ENCODE data around the gene DAAM2. TPM values are rescaled to one million over a fixed set of nuclear protein-coding genes. Genes with fewer than 3 reads are reported as not detected.

The DAAM2 gene
- total RNA-seq, 1 experiment from 2014 or later, result 4.8 TPM

DNA sequence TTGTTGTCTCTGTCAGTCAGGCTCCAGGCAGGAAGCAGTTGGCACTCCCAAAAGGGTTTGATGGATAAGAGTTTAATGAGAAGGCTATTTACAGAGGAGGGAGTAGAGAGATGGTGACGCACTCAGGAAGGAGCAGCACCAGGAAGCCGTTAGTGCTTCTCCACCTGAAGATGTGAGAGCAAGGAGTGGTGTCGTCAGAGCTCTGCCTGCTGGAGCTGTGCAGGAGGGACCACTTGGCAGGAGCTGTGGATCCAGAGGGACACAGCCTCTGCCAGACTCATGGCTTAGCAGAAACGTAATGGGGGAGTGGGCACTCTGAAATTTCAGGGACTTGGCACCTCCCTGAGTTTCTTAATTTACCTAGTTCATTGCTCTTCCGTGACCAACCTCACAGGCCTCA is 16.8 kb downstream of the DAAM2 start:
- intact Hi-C loops (cut with micrococcal nuclease; ENCODE audit: unreplicated experiment), result no loop called here
- Histone ChIP-seq H3K4me3 (ENCODE audit: low read depth, low read length, poor library complexity, severe bottlenecking) (no peak overlapping the region), H3K27me3 (replicated peaks; ENCODE audit: insufficient read depth, low read depth, low read length, poor library complexity) (no peaks in the 10 kb centered on the region), H3K27ac (ENCODE audit: low read depth, low read length, poor library complexity, severe bottlenecking) (no peak overlapping the region), H3K36me3 (ENCODE audit: insufficient read depth, low read length, poor library complexity, severe bottlenecking) (no peaks in the 10 kb centered on the region), H3K9me3 (ENCODE audit: low read depth, low read length, poor library complexity, severe bottlenecking) (no peaks in the 10 kb centered on the region), H3K4me1 (ENCODE audit: insufficient read depth, low read length, poor library complexity, severe bottlenecking) (no peaks in the 10 kb centered on the region)
- peak; percentile 46 for DNase-seq (ENCODE audit: low spot score)
- ChIA-PET POLR2A (ENCODE audit: low non-redundant PET) (no interaction called here), CTCF (no interaction called here)
- TF ChIP-seq EZH2 (IDR thresholded peaks at IDR 0.05; ENCODE audit: borderline replicate concordance, low read depth, low read length, poor library complexity, severe bottlenecking), result no peak
- TF ChIP-seq, protein P1, sequence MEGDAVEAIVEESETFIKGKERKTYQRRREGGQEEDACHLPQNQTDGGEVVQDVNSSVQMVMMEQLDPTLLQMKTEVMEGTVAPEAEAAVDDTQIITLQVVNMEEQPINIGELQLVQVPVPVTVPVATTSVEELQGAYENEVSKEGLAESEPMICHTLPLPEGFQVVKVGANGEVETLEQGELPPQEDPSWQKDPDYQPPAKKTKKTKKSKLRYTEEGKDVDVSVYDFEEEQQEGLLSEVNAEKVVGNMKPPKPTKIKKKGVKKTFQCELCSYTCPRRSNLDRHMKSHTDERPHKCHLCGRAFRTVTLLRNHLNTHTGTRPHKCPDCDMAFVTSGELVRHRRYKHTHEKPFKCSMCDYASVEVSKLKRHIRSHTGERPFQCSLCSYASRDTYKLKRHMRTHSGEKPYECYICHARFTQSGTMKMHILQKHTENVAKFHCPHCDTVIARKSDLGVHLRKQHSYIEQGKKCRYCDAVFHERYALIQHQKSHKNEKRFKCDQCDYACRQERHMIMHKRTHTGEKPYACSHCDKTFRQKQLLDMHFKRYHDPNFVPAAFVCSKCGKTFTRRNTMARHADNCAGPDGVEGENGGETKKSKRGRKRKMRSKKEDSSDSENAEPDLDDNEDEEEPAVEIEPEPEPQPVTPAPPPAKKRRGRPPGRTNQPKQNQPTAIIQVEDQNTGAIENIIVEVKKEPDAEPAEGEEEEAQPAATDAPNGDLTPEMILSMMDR (conservative IDR thresholded peaks at IDR 0.05; ENCODE audit: low read depth, low read length), result no peak
- no TSS peak for BruUV-seq (replicated peaks)

DNA sequence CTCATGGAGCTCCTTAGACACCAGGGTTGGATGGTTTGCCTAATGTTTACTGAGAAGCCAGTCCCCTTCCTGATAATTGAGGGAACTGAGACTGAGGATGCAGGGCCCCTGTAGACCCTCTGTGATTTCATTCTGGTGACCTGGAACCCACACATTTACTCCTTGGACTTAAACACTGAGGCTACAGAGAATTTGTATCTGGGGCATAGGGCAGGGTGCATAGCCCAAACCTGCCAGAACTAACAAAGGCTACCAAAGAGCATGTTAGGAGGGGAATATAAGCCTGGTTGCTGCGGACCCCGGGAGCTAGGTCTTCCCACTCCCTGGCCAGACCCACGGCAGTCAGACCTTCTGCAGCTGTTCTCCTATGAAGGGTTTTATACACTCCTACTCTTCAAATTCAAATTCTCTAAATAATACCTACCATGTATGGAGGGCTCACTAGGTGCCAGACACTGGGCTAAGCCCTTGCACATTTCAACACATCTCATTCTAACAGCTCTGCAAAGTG is 19.7 kb downstream of the DAAM2 start:
- CTCF ChIA-PET, result no interaction called here
- Histone ChIP-seq H3K4me3 (ENCODE audit: low read depth, low read length, poor library complexity, severe bottlenecking) (no peak overlapping the region), H3K9me3 (ENCODE audit: low read depth, low read length, poor library complexity, severe bottlenecking) (no peaks in the 10 kb centered on the region), H3K27ac (ENCODE audit: low read depth, low read length, poor library complexity, severe bottlenecking) (no peak overlapping the region), H3K36me3 (ENCODE audit: insufficient read depth, low read length, poor library complexity, severe bottlenecking) (no peaks in the 10 kb centered on the region), H3K27me3 (replicated peaks; ENCODE audit: insufficient read depth, low read depth, low read length, poor library complexity) (no peaks in the 10 kb centered on the region), H3K4me1 (ENCODE audit: insufficient read depth, low read length, poor library complexity, severe bottlenecking) (no peaks in the 10 kb centered on the region)
- TF ChIP-seq, protein P1 (conservative IDR thresholded peaks at IDR 0.05; ENCODE audit: low read depth, low read length), result no peak
- no peak for TF ChIP-seq EZH2 (IDR thresholded peaks at IDR 0.05; ENCODE audit: borderline replicate concordance, low read depth, low read length, poor library complexity, severe bottlenecking)
- intact Hi-C loops (cut with micrococcal nuclease; ENCODE audit: unreplicated experiment), result no loop called here
- no TSS peak for BruUV-seq (replicated peaks)
- POLR2A ChIA-PET (ENCODE audit: low non-redundant PET), result no interaction called here
- DNase-seq (ENCODE audit: low spot score), result no peak

DNA sequence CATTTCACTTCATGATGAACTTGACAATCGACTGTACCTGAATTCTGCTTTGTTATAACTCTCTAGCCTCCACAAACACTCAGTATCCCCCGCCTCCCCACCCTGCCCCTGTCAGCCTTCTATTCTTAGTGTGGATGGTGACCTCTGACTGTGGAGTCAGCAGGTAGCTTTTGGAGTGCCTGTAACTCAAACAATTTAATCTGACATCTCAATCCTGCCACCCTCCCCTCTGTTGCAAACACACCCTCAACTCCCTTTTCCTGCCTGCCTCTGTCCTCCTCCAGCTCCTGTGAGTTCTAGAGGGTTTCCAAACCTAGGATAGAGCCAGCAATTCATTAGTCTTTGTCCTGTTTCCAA is 20.3 kb downstream of the DAAM2 start:
- H3K27ac ChIP-seq (ENCODE audit: low read depth, low read length, poor library complexity, severe bottlenecking), result no peak overlapping the region
- no peaks in the 10 kb centered on the region for H3K9me3 ChIP-seq (ENCODE audit: low read depth, low read length, poor library complexity, severe bottlenecking)
- no peaks in the 10 kb centered on the region for H3K4me1 ChIP-seq (ENCODE audit: insufficient read depth, low read length, poor library complexity, severe bottlenecking)
- CTCF ChIA-PET, result no interaction called here
- H3K27me3 ChIP-seq (replicated peaks; ENCODE audit: insufficient read depth, low read depth, low read length, poor library complexity), result no peaks in the 10 kb centered on the region
- TF ChIP-seq, protein P1 (conservative IDR thresholded peaks at IDR 0.05; ENCODE audit: low read depth, low read length), result no peak
- TF ChIP-seq EZH2 (IDR thresholded peaks at IDR 0.05; ENCODE audit: borderline replicate concordance, low read depth, low read length, poor library complexity, severe bottlenecking), result no peak
- no TSS peak for BruUV-seq (replicated peaks)
- H3K4me3 ChIP-seq (ENCODE audit: low read depth, low read length, poor library complexity, severe bottlenecking), result no peak overlapping the region
- H3K36me3 ChIP-seq (ENCODE audit: insufficient read depth, low read length, poor library complexity, severe bottlenecking), result no peaks in the 10 kb centered on the region
- intact Hi-C loops (cut with micrococcal nuclease; ENCODE audit: unreplicated experiment), result no loop called here
- no peak for DNase-seq (ENCODE audit: low spot score)
- POLR2A ChIA-PET (ENCODE audit: low non-redundant PET), result no interaction called here

Measured in A673 (cell line).